Cardiac muscle cell (in vitro differentiated cells and primary cell): ENCODE results near the gene TSPAN5. TPM values are rescaled to one million over a fixed set of nuclear protein-coding genes. Genes with fewer than 3 reads are reported as not detected.
A peak's percentile ranks its signal among the peaks of the same experiment; 100 is the strongest.
"Not testable (repeated sequence)": the region's sequence is repeated elsewhere in the genome, so short reads cannot be mapped to it uniquely, and the experiment has no call there.

Source experiments
- DNase-seq, 2 donors: peaks; one replicate each; pipeline versions ENCODE4 v3.0.0 to v3.0.0-alpha.2; 2010 to 2017; ENCODE audit warnings: low read depth in 1 of 2, low spot score in 1 of 2
- H3K27ac ChIP-seq: fragments of 200-600 bp; sonication (generic); 2 replicates; pipeline ENCODE4 v1.5.1; 2016
- H3K27me3 ChIP-seq: fragments of 200-600 bp; sonication (generic); 2 replicates; pipeline ENCODE4 v1.6.0; 2016; ENCODE audit warnings: control low read depth
- H3K36me3 ChIP-seq: fragments of 200-600 bp; sonication (generic); 2 replicates; pipeline ENCODE4 v1.5.1; 2016; ENCODE audit warnings: control low read depth
- H3K4me1 ChIP-seq: fragments of 200-600 bp; sonication (generic); 2 replicates; pipeline ENCODE4 v1.8.1; 2017; ENCODE audit warnings: low read depth, mild to moderate bottlenecking, mixed run types
- H3K4me3 ChIP-seq: fragments of 200-600 bp; sonication (generic); 2 replicates; pipeline ENCODE4 v1.5.1; 2016; ENCODE audit warnings: mild to moderate bottlenecking
- H3K9me3 ChIP-seq: fragments of 200-600 bp; sonication (generic); 2 replicates; pipeline ENCODE4 v1.5.1; 2017; ENCODE audit warnings: low read depth, mild to moderate bottlenecking, control low read depth
- CTCF ChIP-seq: IDR thresholded peaks from 2 replicates; pipeline ENCODE4 v1.5.1; 2012; ENCODE audit warnings: low read depth, mild to moderate bottlenecking, low read length
- polyA plus RNA-seq: library from polyadenylated mRNA; unstranded; fragments of >200 nt; fragmentation: Nextera tagmentation; extraction: Ambion mirVana; gene quantifications from 2 replicates; pipeline ENCODE4 v1.2.1, GENCODE V29; 2016
- total RNA-seq: library from RNA; depleted of rRNA; stranded (reverse); fragments of >200 nt; gene quantifications from 2 replicates; pipeline ENCODE4 v1.2.3, GENCODE V29; 2016

Gene TSPAN5
- total and polyA plus RNA-seq, 2 experiments from 2014 or later = 26.9 to 39.8 TPM

GRCh38 chr4:98466868-98467599, 191.4 kb downstream of the TSPAN5 start:
- H3K4me3 ChIP-seq = no peak overlapping the region
- H3K9me3 ChIP-seq = no peaks in the 10 kb centered on the region
- TF ChIP-seq CTCF = no peak
- no peak overlapping the region for H3K27ac ChIP-seq
- no peaks in the 10 kb centered on the region for H3K4me1 ChIP-seq
- H3K27me3 ChIP-seq = no peaks in the 10 kb centered on the region
- no peaks in the 10 kb centered on the region for H3K36me3 ChIP-seq
- no peak for DNase-seq

- Histone ChIP-seq H3K9me3 (no peaks in the 10 kb centered on the region), H3K27me3 (no peaks in the 10 kb centered on the region), H3K27ac (no peak overlapping the region), H3K4me3 (no peak overlapping the region), H3K36me3 (no peaks in the 10 kb centered on the region), H3K4me1 (no peaks in the 10 kb centered on the region)
- TF ChIP-seq CTCF = no peak
- no peak for DNase-seq
Measured at GRCh38 chr4:98462487-98462886, 195.9 kb downstream of the TSPAN5 start.

GRCh38 chr4:98461121-98461865, 197.1 kb downstream of the TSPAN5 start:
- H3K9me3 ChIP-seq, H3K36me3 ChIP-seq, H3K4me3 ChIP-seq, H3K27me3 ChIP-seq, DNase-seq, H3K27ac ChIP-seq, H3K4me1 ChIP-seq: not testable (repeated sequence)

- not testable (repeated sequence) for H3K36me3 ChIP-seq, DNase-seq, H3K27ac ChIP-seq, H3K4me1 ChIP-seq, H3K4me3 ChIP-seq, H3K9me3 ChIP-seq, H3K27me3 ChIP-seq
Measured at GRCh38 chr4:98457422-98457821, 201.0 kb downstream of the TSPAN5 start.

- no peaks in the 10 kb centered on the region for H3K9me3 ChIP-seq
- no peak overlapping the region for H3K4me3 ChIP-seq
- no peak for TF ChIP-seq CTCF
- no peaks in the 10 kb centered on the region for H3K4me1 ChIP-seq
- no peak for DNase-seq
- H3K36me3 ChIP-seq = no peaks in the 10 kb centered on the region
- H3K27me3 ChIP-seq = no peaks in the 10 kb centered on the region
- H3K27ac ChIP-seq = no peak overlapping the region
Measured at GRCh38 chr4:98452091-98452490, 206.3 kb downstream of the TSPAN5 start.

- Histone ChIP-seq H3K9me3 (no peaks in the 10 kb centered on the region), H3K4me3 (no peak overlapping the region), H3K4me1 (no peaks in the 10 kb centered on the region), H3K27ac (peak overlapping the region; percentile 8), H3K27me3 (no peaks in the 10 kb centered on the region), H3K36me3 (no peaks in the 10 kb centered on the region)
- peak; percentile 42 to 52 for DNase-seq
- TF ChIP-seq CTCF = no peak
Measured at GRCh38 chr4:98448908-98449307, 209.5 kb downstream of the TSPAN5 start.
